ENCODE measurements around the gene RAB34.

RAB34 gene

GRCh38 chr17:28744104-28744971 lies 26.7 kb upstream of the RAB34 start (continued):
- TF ChIP-seq OVOL3 (tag by site-specific recombination; IDR thresholded peaks at IDR 0.05) (no peak), ZNF629 (tag by site-specific recombination; IDR thresholded peaks at IDR 0.05) (peak; percentile 99), PBX3 (CRISPR knock-in tag; IDR thresholded peaks at IDR 0.05) (no peak), KLF7 (tag by site-specific recombination; IDR thresholded peaks at IDR 0.05; ENCODE audit: borderline replicate concordance) (no peak), WT1 (tag by site-specific recombination; IDR thresholded peaks at IDR 0.05) (no peak), ZNF157 (tag by site-specific recombination; IDR thresholded peaks at IDR 0.05) (no peak), ZNF610 (tag by site-specific recombination; IDR thresholded peaks at IDR 0.05; ENCODE audit: borderline replicate concordance) (no peak), ZBTB1 (tag by site-specific recombination; IDR thresholded peaks at IDR 0.05) (no peak), ZNF140 (tag by site-specific recombination; IDR thresholded peaks at IDR 0.05) (no peak), ZNF596 (tag by site-specific recombination; IDR thresholded peaks at IDR 0.05) (no peak), SP2 (tag by site-specific recombination; IDR thresholded peaks at IDR 0.05) (no peak), ZNF580 (tag by site-specific recombination; IDR thresholded peaks at IDR 0.05) (no peak), ZNF391 (tag by site-specific recombination; IDR thresholded peaks at IDR 0.05; ENCODE audit: borderline replicate concordance, low read depth) (0 out of 2 replicates have a peak, but pooled peaks have one; percentile 56), FEZF1 (tag by site-specific recombination; IDR thresholded peaks at IDR 0.05) (no peak), ZNF654 (tag by site-specific recombination; IDR thresholded peaks at IDR 0.05; ENCODE audit: low read depth) (no peak), ZNF202 (tag by site-specific recombination; IDR thresholded peaks at IDR 0.05; ENCODE audit: borderline replicate concordance) (no peak), ZNF600 (tag by site-specific recombination; IDR thresholded peaks at IDR 0.05) (no peak), ZNF221 (tag by site-specific recombination; IDR thresholded peaks at IDR 0.05; ENCODE audit: borderline replicate concordance) (no peak), ZSCAN23 (tag by site-specific recombination; IDR thresholded peaks at IDR 0.05) (no peak), ZNF837 (tag by site-specific recombination; IDR thresholded peaks at IDR 0.05) (no peak), ZNF362 (tag by site-specific recombination; IDR thresholded peaks at IDR 0.05) (no peak), ZXDB (tag by site-specific recombination; IDR thresholded peaks at IDR 0.05) (peak; percentile 19; the same call in 1 of the 2 replicates), ZNF510 (tag by site-specific recombination; IDR thresholded peaks at IDR 0.05; ENCODE audit: insufficient replicate concordance) (no peak), ZNF791 (tag by site-specific recombination; IDR thresholded peaks at IDR 0.05) (no peak), HOXD13 (CRISPR knock-in tag; IDR thresholded peaks at IDR 0.05; ENCODE audit: borderline replicate concordance) (no peak), ZFP3 (tag by site-specific recombination; IDR thresholded peaks at IDR 0.05; ENCODE audit: low read depth) (no peak), ZSCAN18 (tag by site-specific recombination; IDR thresholded peaks at IDR 0.05) (no peak)
- TF ChIP-seq, protein P1, sequence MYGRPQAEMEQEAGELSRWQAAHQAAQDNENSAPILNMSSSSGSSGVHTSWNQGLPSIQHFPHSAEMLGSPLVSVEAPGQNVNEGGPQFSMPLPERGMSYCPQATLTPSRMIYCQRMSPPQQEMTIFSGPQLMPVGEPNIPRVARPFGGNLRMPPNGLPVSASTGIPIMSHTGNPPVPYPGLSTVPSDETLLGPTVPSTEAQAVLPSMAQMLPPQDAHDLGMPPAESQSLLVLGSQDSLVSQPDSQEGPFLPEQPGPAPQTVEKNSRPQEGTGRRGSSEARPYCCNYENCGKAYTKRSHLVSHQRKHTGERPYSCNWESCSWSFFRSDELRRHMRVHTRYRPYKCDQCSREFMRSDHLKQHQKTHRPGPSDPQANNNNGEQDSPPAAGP (tag by site-specific recombination; IDR thresholded peaks at IDR 0.05) = peak; percentile 82
- TF ChIP-seq, protein P2, sequence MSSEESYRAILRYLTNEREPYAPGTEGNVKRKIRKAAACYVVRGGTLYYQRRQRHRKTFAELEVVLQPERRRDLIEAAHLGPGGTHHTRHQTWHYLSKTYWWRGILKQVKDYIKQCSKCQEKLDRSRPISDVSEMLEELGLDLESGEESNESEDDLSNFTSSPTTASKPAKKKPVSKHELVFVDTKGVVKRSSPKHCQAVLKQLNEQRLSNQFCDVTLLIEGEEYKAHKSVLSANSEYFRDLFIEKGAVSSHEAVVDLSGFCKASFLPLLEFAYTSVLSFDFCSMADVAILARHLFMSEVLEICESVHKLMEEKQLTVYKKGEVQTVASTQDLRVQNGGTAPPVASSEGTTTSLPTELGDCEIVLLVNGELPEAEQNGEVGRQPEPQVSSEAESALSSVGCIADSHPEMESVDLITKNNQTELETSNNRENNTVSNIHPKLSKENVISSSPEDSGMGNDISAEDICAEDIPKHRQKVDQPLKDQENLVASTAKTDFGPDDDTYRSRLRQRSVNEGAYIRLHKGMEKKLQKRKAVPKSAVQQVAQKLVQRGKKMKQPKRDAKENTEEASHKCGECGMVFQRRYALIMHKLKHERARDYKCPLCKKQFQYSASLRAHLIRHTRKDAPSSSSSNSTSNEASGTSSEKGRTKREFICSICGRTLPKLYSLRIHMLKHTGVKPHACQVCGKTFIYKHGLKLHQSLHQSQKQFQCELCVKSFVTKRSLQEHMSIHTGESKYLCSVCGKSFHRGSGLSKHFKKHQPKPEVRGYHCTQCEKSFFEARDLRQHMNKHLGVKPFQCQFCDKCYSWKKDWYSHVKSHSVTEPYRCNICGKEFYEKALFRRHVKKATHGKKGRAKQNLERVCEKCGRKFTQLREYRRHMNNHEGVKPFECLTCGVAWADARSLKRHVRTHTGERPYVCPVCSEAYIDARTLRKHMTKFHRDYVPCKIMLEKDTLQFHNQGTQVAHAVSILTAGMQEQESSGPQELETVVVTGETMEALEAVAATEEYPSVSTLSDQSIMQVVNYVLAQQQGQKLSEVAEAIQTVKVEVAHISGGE (tag by site-specific recombination; conservative IDR thresholded peaks at IDR 0.05; ENCODE audit: low read depth) = no peak
- TF ChIP-seq, protein P3, sequence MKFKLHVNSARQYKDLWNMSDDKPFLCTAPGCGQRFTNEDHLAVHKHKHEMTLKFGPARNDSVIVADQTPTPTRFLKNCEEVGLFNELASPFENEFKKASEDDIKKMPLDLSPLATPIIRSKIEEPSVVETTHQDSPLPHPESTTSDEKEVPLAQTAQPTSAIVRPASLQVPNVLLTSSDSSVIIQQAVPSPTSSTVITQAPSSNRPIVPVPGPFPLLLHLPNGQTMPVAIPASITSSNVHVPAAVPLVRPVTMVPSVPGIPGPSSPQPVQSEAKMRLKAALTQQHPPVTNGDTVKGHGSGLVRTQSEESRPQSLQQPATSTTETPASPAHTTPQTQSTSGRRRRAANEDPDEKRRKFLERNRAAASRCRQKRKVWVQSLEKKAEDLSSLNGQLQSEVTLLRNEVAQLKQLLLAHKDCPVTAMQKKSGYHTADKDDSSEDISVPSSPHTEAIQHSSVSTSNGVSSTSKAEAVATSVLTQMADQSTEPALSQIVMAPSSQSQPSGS (tag by site-specific recombination; IDR thresholded peaks at IDR 0.05; ENCODE audit: low read depth) = peak; percentile 95

All from HEK293 (cell line).